Measurements from ENCODE around the gene TXNL4A.

DNA sequence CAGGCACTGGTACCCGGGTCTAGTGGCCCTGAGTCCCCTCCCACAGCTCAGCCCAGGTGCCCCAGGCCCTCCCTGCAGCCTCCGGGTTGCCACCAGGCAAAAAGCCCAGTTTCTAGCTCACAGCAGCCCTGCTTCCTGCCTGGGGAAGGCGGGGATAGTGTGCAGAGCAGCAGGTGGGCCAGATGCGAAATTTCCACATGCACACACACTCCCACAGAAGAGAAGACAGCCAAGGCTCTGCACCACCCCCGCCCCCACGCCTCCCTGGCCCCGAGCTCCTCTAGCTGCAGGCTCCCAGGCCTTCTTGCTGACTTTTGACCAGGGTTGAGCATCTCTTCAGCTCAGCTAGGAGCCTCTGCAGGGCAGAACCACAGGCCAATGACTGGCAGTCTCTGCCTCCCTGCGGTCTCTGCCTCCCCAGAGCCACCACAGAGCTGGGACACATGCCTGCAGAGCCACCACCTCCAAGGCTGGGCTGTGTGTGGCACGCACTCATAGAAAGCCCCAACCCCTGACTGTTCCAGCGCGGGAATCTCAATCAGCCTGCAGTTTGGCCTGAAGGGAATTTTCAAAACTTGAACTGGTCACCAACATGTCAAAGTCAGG lies 44.1 kb downstream of the TXNL4A start:
- TF ChIP-seq, protein P1, sequence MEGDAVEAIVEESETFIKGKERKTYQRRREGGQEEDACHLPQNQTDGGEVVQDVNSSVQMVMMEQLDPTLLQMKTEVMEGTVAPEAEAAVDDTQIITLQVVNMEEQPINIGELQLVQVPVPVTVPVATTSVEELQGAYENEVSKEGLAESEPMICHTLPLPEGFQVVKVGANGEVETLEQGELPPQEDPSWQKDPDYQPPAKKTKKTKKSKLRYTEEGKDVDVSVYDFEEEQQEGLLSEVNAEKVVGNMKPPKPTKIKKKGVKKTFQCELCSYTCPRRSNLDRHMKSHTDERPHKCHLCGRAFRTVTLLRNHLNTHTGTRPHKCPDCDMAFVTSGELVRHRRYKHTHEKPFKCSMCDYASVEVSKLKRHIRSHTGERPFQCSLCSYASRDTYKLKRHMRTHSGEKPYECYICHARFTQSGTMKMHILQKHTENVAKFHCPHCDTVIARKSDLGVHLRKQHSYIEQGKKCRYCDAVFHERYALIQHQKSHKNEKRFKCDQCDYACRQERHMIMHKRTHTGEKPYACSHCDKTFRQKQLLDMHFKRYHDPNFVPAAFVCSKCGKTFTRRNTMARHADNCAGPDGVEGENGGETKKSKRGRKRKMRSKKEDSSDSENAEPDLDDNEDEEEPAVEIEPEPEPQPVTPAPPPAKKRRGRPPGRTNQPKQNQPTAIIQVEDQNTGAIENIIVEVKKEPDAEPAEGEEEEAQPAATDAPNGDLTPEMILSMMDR (conservative IDR thresholded peaks at IDR 0.05 in 1 of 2, IDR thresholded peaks at IDR 0.05 in 1 of 2; ENCODE audit: low read depth in 1 of 2, low read length in 2 of 2) = no peak
- TF ChIP-seq EZH2 (IDR thresholded peaks at IDR 0.05; ENCODE audit: low read length, missing control alignments) = no peak

Data from fibroblast of lung (primary cell).